Vagina (tissue), 2 donors: ENCODE measurements around the gene CPNE6.

Source experiments
- POLR2A ChIP-seq, 2 donors: fragments of 450-650 bp; IDR thresholded peaks; one replicate each; pipeline ENCODE4 v1.6.1; 2017; ENCODE audit warnings: antibody characterized with exemption in 2 of 2, mild to moderate bottlenecking in 2 of 2, moderate library complexity in 2 of 2
- TF ChIP-seq, protein P1 (sequence below), 3 experiments: fragments of 450-650 bp in 2 of 3; fragments of 200-600 bp in 1 of 3; sonication (generic) in 1 of 3; IDR thresholded peaks; one replicate each; pipeline ENCODE4 v1.5.1; 2017 to 2019; ENCODE audit warnings: antibody characterized with exemption in 3 of 3, mild to moderate bottlenecking in 2 of 3, moderate library complexity in 2 of 3

DNA sequence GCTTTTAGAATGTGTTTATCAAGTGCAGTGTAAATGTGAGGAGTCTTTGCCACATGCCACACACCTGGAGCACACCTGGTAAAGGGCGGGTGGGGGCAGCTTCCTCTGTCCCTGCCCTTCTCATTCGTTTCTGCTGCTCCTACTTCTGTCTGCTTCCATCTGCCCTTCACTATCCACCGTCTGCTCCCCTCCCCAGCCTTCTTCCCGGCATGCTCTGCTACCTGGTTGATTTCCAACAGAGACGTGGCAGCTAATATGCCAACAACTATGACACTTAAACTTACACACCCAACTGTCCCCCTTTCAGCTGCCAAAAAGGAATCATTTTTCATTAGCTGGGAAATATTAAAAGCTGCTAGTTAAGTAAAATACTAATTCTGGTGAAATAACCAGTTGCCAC lies 28.6 kb upstream of the CPNE6 start:
- TF ChIP-seq, protein P1, sequence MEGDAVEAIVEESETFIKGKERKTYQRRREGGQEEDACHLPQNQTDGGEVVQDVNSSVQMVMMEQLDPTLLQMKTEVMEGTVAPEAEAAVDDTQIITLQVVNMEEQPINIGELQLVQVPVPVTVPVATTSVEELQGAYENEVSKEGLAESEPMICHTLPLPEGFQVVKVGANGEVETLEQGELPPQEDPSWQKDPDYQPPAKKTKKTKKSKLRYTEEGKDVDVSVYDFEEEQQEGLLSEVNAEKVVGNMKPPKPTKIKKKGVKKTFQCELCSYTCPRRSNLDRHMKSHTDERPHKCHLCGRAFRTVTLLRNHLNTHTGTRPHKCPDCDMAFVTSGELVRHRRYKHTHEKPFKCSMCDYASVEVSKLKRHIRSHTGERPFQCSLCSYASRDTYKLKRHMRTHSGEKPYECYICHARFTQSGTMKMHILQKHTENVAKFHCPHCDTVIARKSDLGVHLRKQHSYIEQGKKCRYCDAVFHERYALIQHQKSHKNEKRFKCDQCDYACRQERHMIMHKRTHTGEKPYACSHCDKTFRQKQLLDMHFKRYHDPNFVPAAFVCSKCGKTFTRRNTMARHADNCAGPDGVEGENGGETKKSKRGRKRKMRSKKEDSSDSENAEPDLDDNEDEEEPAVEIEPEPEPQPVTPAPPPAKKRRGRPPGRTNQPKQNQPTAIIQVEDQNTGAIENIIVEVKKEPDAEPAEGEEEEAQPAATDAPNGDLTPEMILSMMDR (IDR thresholded peaks at IDR 0.05) = no peak
- TF ChIP-seq POLR2A (IDR thresholded peaks at IDR 0.05) = no peak
